Duodenal mucosa (tissue), 2 donors: Measurements from ENCODE around the gene ZCCHC4.

ENCODE experiments used
- H3K27ac ChIP-seq: one replicate; pipeline ENCODE4 v1.7.0; 2013; ENCODE audit warnings: low read depth, low read length
- H3K27me3 ChIP-seq, 2 donors: one replicate each; pipeline ENCODE4 v1.7.0; 2013; ENCODE audit warnings: low read length in 2 of 2, control low read depth in 1 of 2; ENCODE audit not compliant: insufficient read depth in 2 of 2, control insufficient read depth in 1 of 2
- H3K36me3 ChIP-seq, 2 donors: one replicate each; pipeline ENCODE4 v1.7.0; 2013; ENCODE audit warnings: low read length in 2 of 2, control low read depth in 1 of 2; ENCODE audit not compliant: insufficient read depth in 2 of 2, control insufficient read depth in 1 of 2
- H3K4me1 ChIP-seq, 2 donors: one replicate each; pipeline ENCODE4 v1.7.0; 2013; ENCODE audit warnings: low read length in 2 of 2, control low read depth in 1 of 2; ENCODE audit not compliant: insufficient read depth in 2 of 2, control insufficient read depth in 1 of 2
- H3K4me3 ChIP-seq, 2 donors: one replicate each; pipeline ENCODE4 v1.7.0; 2013; ENCODE audit warnings: low read length in 2 of 2, low read depth in 1 of 2
- H3K9ac ChIP-seq, 2 donors: one replicate each; pipeline ENCODE4 v1.7.0; 2013; ENCODE audit warnings: low read length in 2 of 2, low read depth in 1 of 2
- H3K9me3 ChIP-seq, 2 donors: one replicate each; pipeline ENCODE4 v1.7.0; 2013; ENCODE audit warnings: low read length in 2 of 2, control low read depth in 1 of 2; ENCODE audit not compliant: control insufficient read depth in 1 of 2

Gene ZCCHC4

DNA sequence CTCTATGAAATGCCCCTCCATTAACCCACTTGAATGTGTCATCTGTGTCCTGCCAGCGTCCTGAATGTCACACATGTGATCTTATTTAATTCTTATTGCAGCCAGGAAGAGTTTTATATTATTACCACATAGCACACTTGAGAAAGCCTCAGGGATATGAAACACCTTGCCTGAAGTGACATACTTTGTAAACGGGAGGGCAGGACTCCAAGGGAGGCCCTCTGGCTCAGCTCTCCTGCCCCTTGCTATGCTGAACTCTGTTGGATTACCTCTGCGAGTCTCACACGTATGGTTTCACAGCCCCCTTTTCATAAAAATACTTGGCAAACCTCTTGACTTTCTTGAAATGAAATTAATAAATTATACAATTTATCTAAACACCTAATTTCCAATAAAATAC lies 11.1 kb upstream of the ZCCHC4 start:
- no peaks in the 10 kb centered on the region for H3K36me3 ChIP-seq
- no peaks in the 10 kb centered on the region for H3K9me3 ChIP-seq
- H3K27ac ChIP-seq: no peak overlapping the region
- H3K4me3 ChIP-seq: no peak overlapping the region
- H3K9ac ChIP-seq: no peak overlapping the region
- peaks cover 0 to 5% of the 10 kb centered on the region in 2 donors for H3K4me1 ChIP-seq
- peaks cover 2 to 3% of the 10 kb centered on the region in 2 donors for H3K27me3 ChIP-seq

DNA sequence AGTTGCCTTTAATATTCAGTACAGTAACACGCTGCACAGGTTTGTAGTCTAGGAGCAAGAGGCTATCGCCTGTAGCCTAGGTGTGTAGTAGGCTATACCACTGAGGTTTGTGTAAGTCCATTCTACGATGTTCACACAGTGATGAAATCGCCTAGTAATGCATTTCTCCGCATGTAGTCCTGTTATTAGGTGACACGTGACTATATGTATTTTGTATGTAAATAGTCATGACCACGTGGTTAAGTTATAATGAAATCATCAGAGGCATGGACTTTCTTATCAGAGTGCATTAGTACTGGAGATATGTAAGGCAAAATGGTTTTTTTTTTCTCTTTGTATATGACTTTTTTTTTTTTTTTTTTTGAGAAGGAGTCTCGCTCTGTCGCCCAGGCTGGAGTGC lies 9.9 kb upstream of the ZCCHC4 start:
- Histone ChIP-seq H3K27ac (no peak overlapping the region), H3K27me3 (peaks cover 3 to 6% of the 10 kb centered on the region in 2 donors), H3K9ac (no peak overlapping the region), H3K9me3 (no peaks in the 10 kb centered on the region), H3K4me3 (no peak overlapping the region), H3K36me3 (no peaks in the 10 kb centered on the region), H3K4me1 (peaks cover 0 to 5% of the 10 kb centered on the region in 2 donors)

DNA sequence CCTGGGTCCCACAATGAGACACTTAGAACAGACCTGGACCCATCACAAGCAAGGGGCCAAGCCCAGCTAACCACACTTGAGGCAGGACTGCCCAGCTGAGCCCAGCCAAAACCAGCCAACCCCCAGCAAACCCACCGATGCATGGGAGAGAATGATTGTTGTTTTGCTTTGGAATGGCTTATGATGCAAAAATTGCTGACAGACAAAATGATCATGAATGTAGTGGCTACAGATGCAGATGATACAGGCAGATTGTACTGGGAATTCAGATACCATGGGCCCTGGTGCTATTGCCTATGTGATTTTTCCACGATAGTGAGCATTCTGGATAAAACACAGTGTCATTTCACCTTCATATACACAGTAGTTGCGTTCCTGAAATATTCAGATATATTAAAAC lies 9.0 kb upstream of the ZCCHC4 start:
- peaks cover 3 to 6% of the 10 kb centered on the region in 2 donors for H3K27me3 ChIP-seq
- H3K9ac ChIP-seq: no peak overlapping the region
- H3K36me3 ChIP-seq: no peaks in the 10 kb centered on the region
- H3K27ac ChIP-seq: no peak overlapping the region
- no peaks in the 10 kb centered on the region for H3K9me3 ChIP-seq
- H3K4me3 ChIP-seq: no peak overlapping the region
- peaks cover 0 to 5% of the 10 kb centered on the region in 2 donors for H3K4me1 ChIP-seq

DNA sequence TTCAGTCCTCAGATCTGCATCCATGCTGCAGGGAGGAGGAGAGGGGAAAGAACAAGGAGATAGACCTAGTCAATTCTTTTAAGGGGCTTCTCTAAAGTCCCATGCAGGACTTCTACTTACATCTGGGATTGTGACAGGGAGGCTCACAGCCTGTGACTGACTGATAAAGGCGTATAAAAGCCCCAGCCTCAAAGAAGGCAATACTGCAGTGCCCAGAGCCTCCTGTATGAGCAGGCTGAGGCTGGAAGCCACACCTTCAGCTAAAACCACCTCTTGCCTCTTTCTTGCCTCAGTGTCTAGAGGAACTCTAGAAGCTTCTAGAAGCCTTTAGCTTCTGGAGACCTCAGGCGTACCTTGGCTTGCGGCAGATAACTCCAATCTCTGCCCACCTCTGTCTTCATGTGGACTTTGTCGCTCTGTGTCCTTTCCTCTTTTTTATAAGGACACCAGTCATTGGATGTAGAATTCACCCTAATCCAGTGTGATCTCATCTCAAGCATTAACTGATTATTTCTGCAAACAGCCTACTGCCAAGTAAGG lies 6.0 kb upstream of the ZCCHC4 start:
- Histone ChIP-seq H3K9ac (no peak overlapping the region), H3K4me3 (no peak overlapping the region), H3K4me1 (peaks cover 0 to 6% of the 10 kb centered on the region in 2 donors), H3K27ac (no peak overlapping the region), H3K9me3 (no peaks in the 10 kb centered on the region), H3K36me3 (no peaks in the 10 kb centered on the region), H3K27me3 (peaks cover 0 to 6% of the 10 kb centered on the region in 2 donors)

DNA sequence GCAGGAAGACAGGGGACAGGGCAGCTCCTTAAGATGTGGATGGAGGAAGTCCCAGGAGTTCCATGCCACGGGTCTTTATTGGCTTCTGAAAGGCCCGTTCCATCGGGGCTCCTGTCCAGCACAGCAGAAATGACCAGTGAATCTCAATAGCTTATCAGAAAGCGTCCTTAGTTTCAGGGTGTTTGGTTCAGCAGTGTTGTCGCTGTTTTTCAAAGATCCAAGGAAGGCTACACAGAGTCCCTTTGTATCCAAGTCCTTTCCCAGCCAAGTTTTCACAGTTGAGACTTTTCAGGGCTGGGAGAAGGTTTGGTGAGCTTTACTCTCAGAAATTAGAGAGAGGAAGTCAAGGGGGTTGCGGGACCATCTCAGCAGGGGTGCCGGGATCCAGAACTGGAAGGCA lies 5.0 kb upstream of the ZCCHC4 start:
- Histone ChIP-seq H3K27ac (no peak overlapping the region), H3K27me3 (peaks cover 0 to 6% of the 10 kb centered on the region in 2 donors), H3K36me3 (no peaks in the 10 kb centered on the region), H3K9ac (no peak overlapping the region), H3K4me1 (peaks cover 2 to 9% of the 10 kb centered on the region in 2 donors), H3K4me3 (no peak overlapping the region), H3K9me3 (no peaks in the 10 kb centered on the region)

DNA sequence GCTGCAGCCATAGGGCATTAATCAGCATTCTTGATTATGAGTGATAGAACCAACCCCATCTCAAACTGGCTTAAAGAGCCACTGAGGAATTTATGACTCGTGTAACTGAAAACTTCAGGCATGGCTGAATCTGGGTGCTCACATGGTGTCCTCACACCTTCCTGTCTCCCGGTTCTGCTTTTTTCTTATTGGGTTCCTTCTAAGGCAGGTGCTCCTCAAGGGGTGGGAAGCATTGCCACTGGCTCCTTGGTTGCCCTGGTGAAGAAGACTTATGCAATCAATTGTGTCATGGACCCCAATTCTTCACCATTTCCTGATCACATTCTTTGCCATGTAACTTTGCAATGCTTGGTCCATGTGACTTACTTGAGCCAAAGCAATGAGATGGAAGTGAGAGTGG lies 4.3 kb upstream of the ZCCHC4 start:
- Histone ChIP-seq H3K9me3 (no peaks in the 10 kb centered on the region), H3K27ac (no peak overlapping the region), H3K9ac (no peak overlapping the region)

DNA sequence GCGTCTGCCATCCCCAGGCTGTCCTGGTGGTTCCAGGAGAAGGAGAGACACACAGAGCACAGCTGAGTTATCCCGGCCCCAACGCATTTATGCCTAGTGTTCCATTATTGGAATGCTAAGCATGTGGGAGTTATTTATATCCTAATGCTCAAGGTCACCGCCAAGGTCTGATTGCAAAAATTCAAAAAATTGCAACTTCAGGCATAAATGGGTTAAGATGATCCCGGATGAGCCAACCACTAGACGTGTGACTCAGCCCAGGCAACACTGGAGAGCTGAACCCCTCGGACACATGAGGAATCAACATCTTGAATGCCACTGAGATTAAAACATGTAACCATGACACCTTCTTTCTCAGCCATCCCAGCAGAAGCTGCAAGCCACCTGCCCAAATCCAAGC lies 3.8 kb upstream of the ZCCHC4 start:
- Histone ChIP-seq H3K36me3 (no peaks in the 10 kb centered on the region), H3K4me3 (no peak overlapping the region), H3K9ac (no peak overlapping the region), H3K27me3 (peaks cover 0 to 6% of the 10 kb centered on the region in 2 donors), H3K9me3 (no peaks in the 10 kb centered on the region), H3K4me1 (peaks cover 9 to 10% of the 10 kb centered on the region in 2 donors), H3K27ac (no peak overlapping the region)

More for the DNA sequence above, 4.3 kb upstream of the ZCCHC4 start:
- H3K36me3 ChIP-seq: no peaks in the 10 kb centered on the region
- H3K4me1 ChIP-seq: peaks cover 7 to 9% of the 10 kb centered on the region in 2 donors
- no peak overlapping the region for H3K4me3 ChIP-seq
- peaks cover 0 to 6% of the 10 kb centered on the region in 2 donors for H3K27me3 ChIP-seq

DNA sequence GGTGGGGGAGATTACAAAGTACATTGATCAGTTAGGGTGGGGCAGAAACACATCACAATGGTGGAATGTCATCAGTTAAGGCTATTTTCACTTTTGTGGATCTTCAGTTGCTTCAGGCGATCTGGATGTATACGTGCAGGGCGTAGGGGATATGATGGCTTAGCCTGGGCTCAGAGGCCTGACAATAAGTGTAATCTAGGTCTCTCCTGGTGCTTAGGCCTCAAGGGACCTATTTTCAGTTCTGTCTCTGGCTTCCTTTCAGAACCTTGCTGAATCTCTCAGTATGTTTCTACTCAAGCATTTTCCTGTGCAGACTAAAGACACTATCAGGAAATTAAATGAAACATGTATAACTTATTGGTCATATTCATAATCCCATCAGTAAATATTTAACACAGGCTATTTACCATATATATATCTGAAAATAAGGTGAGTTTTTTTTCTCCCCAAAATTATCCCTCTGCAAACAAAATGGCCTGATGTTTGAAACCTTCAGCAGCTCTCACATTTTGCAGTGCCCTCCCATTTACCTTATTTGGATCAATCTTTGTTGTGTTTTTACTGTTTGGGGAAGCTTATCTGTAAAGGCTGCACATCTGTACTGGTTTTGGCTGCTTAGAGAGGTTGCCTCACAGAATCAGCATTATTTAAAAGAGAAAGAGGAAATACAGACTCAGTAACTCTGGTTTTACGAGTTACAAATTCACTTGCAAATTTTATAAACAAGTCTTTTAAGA lies 2.3 kb upstream of the ZCCHC4 start:
- Histone ChIP-seq H3K9me3 (no peaks in the 10 kb centered on the region), H3K27ac (no peak overlapping the region), H3K27me3 (peaks cover 0 to 6% of the 10 kb centered on the region in 2 donors), H3K4me1 (peaks cover 9 to 10% of the 10 kb centered on the region in 2 donors), H3K36me3 (no peaks in the 10 kb centered on the region), H3K4me3 (no peak overlapping the region), H3K9ac (no peak overlapping the region)

DNA sequence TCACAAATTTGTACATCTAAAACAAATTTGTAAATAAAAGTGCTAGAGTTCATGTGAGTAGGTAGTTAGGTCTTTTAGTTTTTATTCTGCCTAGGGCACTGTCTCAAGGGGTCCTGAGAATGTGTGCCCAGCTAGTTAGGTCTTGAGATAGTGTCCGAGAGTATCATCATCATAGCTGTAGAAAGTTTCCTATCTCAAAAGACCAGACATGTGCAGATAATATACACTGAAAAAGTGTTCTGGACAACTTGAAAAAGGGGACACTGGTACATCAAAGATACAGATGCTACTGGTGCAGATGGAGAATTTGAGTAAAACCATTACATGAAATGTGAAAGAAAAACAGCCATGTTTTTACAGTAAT lies 1.8 kb upstream of the ZCCHC4 start:
- Histone ChIP-seq H3K36me3 (peaks cover 0 to 2% of the 10 kb centered on the region in 2 donors), H3K4me3 (no peak overlapping the region), H3K27me3 (peaks cover 0 to 6% of the 10 kb centered on the region in 2 donors), H3K27ac (no peak overlapping the region), H3K9ac (no peak overlapping the region), H3K9me3 (no peaks in the 10 kb centered on the region), H3K4me1 (peaks cover 9 to 10% of the 10 kb centered on the region in 2 donors)

DNA sequence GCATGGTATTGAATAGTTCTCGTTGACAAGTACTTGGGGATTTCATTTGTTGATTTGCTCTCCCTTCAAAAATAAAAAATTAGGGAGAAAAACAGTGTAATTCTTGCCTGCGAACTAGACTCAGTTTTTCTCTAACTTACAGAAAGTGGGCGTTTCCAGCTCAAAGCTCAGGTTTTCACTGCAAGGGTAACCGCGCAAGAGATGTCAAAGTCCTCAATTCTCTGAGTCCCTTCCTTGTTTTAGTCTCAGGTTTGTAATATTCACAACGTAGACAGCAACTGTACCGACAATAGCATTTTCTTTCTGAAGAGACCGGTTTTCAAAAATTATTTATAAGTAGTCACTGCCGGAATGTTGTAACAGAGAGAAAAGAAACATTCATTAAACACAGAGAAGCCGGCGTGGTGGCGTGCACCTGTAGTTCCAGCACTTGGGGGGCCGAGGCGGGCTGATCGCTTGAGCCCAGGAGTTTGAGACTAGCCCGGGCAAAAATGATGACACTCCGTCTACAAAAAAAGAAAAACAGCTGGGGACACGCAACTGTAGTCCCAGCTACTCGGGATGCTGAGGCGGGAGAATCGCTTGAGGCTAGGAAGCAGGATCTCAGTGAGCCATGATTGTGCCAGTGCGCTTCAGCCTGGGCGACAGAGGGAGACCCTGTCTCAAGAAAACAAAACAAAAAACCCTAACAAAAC lies 774 bp downstream of the ZCCHC4 start:
- Histone ChIP-seq H3K27ac (peak overlapping the region; percentile 80), H3K9ac (peak overlapping the region; percentile 76 to 83), H3K4me3 (peak overlapping the region; percentile 80 to 95)

More for the DNA sequence above, 774 bp downstream of the ZCCHC4 start:
- H3K4me1 ChIP-seq: peaks cover 9 to 10% of the 10 kb centered on the region in 2 donors
- H3K36me3 ChIP-seq: peaks cover 0 to 5% of the 10 kb centered on the region in 2 donors
- no peaks in the 10 kb centered on the region for H3K27me3 ChIP-seq
- no peaks in the 10 kb centered on the region for H3K9me3 ChIP-seq
